ENCODE measurements around the gene TMEM229B.

DNA sequence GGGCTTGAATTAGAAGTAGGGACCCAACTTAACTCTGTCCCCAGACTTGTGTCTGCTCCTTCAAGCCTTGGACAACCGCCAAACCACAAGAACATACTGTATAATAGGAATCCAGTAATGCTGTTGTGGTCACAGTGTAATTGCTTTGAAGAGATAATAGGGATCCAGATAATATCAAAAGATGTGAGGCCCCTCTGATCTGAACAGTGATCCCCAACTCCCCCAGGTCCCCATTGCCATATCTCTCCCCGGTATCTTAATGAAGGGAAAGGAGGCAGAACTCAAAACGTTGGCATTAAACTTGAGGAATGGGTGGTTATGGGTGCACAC lies 36.1 kb upstream of the TMEM229B start:
- TF ChIP-seq, protein P1, sequence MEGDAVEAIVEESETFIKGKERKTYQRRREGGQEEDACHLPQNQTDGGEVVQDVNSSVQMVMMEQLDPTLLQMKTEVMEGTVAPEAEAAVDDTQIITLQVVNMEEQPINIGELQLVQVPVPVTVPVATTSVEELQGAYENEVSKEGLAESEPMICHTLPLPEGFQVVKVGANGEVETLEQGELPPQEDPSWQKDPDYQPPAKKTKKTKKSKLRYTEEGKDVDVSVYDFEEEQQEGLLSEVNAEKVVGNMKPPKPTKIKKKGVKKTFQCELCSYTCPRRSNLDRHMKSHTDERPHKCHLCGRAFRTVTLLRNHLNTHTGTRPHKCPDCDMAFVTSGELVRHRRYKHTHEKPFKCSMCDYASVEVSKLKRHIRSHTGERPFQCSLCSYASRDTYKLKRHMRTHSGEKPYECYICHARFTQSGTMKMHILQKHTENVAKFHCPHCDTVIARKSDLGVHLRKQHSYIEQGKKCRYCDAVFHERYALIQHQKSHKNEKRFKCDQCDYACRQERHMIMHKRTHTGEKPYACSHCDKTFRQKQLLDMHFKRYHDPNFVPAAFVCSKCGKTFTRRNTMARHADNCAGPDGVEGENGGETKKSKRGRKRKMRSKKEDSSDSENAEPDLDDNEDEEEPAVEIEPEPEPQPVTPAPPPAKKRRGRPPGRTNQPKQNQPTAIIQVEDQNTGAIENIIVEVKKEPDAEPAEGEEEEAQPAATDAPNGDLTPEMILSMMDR (IDR thresholded peaks at IDR 0.05; ENCODE audit: insufficient read depth, low read depth, low read length): no peak
- TF ChIP-seq EZH2 (IDR thresholded peaks at IDR 0.05; ENCODE audit: insufficient read depth, low read length): no peak
